Lung (tissue), 12 donors: ENCODE data around the gene PARD3B. TPM values are rescaled to one million over a fixed set of nuclear protein-coding genes. Genes with fewer than 3 reads are reported as not detected.

ENCODE experiments used
- ATAC-seq: fragments of 200-7000 bp; cut with Tn5 transposase; one replicate; pipeline ENCODE4 v1.9.1; 2020; ENCODE audit warnings: moderate number of reproducible peaks; ENCODE audit not compliant: insufficient read depth, low FRiP score
- DNase-seq, 3 donors: peaks; one replicate each; pipeline ENCODE4 v3.0.0-alpha.2; 2013 to 2017
- H3K27ac ChIP-seq, 2 donors: one replicate each; pipeline ENCODE4 v1.5.1; 2013; ENCODE audit warnings: mild to moderate bottlenecking in 2 of 2, moderate library complexity in 2 of 2, control low read depth in 1 of 2, inconsistent platforms in 1 of 2, low read depth in 1 of 2, low read length in 1 of 2
- H3K27me3 ChIP-seq, 3 donors: one replicate each; pipeline ENCODE4 v1.5.1; 2013; ENCODE audit warnings: low read length in 2 of 3; ENCODE audit not compliant: control insufficient read depth in 3 of 3, insufficient read depth in 3 of 3
- H3K36me3 ChIP-seq, 4 donors: one replicate each; pipeline ENCODE4 v1.5.1; 2013; ENCODE audit warnings: low read length in 4 of 4, mild to moderate bottlenecking in 1 of 4, moderate library complexity in 1 of 4; ENCODE audit not compliant: control insufficient read depth in 4 of 4, insufficient read depth in 4 of 4
- H3K4me1 ChIP-seq, 5 donors: one replicate each; pipeline ENCODE4 v1.5.1; 2013; ENCODE audit warnings: low read length in 5 of 5, mild to moderate bottlenecking in 2 of 5, moderate library complexity in 1 of 5; ENCODE audit not compliant: control insufficient read depth in 5 of 5, insufficient read depth in 5 of 5
- H3K4me3 ChIP-seq: one replicate; pipeline ENCODE4 v1.5.1; 2013; ENCODE audit warnings: mild to moderate bottlenecking, control low read depth, moderate library complexity
- H3K9ac ChIP-seq, 2 donors: one replicate each; pipeline ENCODE4 v1.5.1; 2013; ENCODE audit warnings: low read length in 2 of 2, control low read depth in 1 of 2; ENCODE audit not compliant: insufficient read depth in 1 of 2
- H3K9me3 ChIP-seq, 4 donors: one replicate each; pipeline ENCODE4 v1.5.1; 2013; ENCODE audit warnings: low read length in 3 of 4, mild to moderate bottlenecking in 1 of 4, moderate library complexity in 1 of 4; ENCODE audit not compliant: control insufficient read depth in 4 of 4, insufficient read depth in 3 of 4
- WGBS, 2 donors: extraction: QIAGEN DNeasy Blood & Tissue Kit; methylation state at CpG; one replicate each; pipeline ENCODE4 v1.1.7; 2013; 5-methylcytosine and 5-hydroxymethylcytosine counted together
- polyA plus RNA-seq, 2 donors: library from polyadenylated mRNA; stranded (reverse); fragments of 200-250 nt; gene quantifications; one replicate each; pipeline ENCODE4 v1.2.1, GENCODE V29; 2013
- total RNA-seq, 2 donors: library from RNA; depleted of rRNA in 1 of 2; stranded (reverse); fragments of >200 nt in 1 of 2; gene quantifications; one replicate each; pipeline ENCODE4 v1.2.1, GENCODE V29; 2014 to 2021
- TF ChIP-seq, protein P1 (sequence below): IDR thresholded peaks from 2 replicates; pipeline ENCODE4 v1.5.1; 2012; ENCODE audit warnings: mild to moderate bottlenecking; ENCODE audit errors: control extremely low read depth, extremely low read depth
- donor health status: control.
- donor health status: control.
- donor health status: Bipolar disorder and iron deficiency.
- donor health status: healthy.
- donor health status: DM: yes; HTN: yes; CAD: no.

Gene PARD3B
- total and polyA plus RNA-seq, 4 donors, result 2.4 to 38.7 (median 17.1) TPM

DNA sequence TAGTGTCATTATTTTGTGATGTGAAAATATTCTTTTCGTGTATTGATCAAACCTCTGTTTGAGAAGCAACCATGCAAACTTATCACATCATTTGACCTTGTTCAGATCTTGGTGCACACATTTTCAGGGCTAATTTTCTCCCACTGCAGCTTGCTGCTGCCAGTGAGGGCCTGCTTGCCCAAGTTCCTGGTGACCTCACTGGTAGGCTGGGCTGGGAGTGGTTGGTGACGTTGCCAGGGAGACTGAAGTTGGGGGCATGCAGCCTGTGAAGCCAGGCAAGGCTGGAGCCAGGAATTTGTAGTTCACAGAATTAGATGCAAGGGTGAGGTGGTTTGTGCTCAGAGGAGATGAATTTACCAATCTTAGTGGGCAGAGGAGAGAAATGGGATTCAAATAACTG lies 38.5 kb downstream of the PARD3B start:
- ATAC-seq, result no peak
- Histone ChIP-seq H3K9ac (no peak overlapping the region), H3K4me3 (no peak overlapping the region), H3K9me3 (no peaks in the 10 kb centered on the region), H3K36me3 (no peaks in the 10 kb centered on the region), H3K4me1 (no peaks in the 10 kb centered on the region), H3K27me3 (no peaks in the 10 kb centered on the region), H3K27ac (no peak overlapping the region)
- DNase-seq, result no peak
- TF ChIP-seq, protein P1, sequence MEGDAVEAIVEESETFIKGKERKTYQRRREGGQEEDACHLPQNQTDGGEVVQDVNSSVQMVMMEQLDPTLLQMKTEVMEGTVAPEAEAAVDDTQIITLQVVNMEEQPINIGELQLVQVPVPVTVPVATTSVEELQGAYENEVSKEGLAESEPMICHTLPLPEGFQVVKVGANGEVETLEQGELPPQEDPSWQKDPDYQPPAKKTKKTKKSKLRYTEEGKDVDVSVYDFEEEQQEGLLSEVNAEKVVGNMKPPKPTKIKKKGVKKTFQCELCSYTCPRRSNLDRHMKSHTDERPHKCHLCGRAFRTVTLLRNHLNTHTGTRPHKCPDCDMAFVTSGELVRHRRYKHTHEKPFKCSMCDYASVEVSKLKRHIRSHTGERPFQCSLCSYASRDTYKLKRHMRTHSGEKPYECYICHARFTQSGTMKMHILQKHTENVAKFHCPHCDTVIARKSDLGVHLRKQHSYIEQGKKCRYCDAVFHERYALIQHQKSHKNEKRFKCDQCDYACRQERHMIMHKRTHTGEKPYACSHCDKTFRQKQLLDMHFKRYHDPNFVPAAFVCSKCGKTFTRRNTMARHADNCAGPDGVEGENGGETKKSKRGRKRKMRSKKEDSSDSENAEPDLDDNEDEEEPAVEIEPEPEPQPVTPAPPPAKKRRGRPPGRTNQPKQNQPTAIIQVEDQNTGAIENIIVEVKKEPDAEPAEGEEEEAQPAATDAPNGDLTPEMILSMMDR, result no peak
- WGBS, 2 donors, result 91 to 95% methylated on average over 2 of the region's 2 CpGs

DNA sequence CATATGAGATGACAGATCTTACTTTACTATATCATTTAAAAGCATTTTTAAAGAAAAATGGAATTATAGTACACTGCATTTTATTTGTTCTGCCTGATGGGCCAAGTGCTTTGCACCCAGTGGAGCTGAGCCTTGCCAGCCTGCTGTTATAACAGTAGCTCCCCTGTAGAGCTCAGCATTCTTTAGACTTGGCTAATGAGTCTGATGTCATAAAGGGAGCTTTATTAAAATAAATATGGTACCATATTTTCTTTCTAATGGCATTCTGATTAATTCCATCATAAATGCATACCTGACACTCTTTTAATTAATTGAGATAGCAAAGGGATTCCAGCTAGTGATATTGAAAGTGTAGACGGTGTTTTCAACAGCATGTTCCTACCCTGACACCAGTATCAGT lies 40.7 kb downstream of the PARD3B start:
- DNase-seq (no peak), ATAC-seq (no peak)
- H3K4me3 ChIP-seq, result no peak overlapping the region
- no peaks in the 10 kb centered on the region for H3K27me3 ChIP-seq
- H3K4me1 ChIP-seq, result no peaks in the 10 kb centered on the region
- H3K27ac ChIP-seq, result no peak overlapping the region
- 87 to 95% methylated on average over 1 of the region's 1 CpG for whole genome bisulfite sequencing, 2 donors
- no peaks in the 10 kb centered on the region for H3K36me3 ChIP-seq
- TF ChIP-seq, protein P1, result no peak
- H3K9ac ChIP-seq, result no peak overlapping the region
- peaks cover 0 to 8% (median 2%) of the 10 kb centered on the region in 4 donors for H3K9me3 ChIP-seq

DNA sequence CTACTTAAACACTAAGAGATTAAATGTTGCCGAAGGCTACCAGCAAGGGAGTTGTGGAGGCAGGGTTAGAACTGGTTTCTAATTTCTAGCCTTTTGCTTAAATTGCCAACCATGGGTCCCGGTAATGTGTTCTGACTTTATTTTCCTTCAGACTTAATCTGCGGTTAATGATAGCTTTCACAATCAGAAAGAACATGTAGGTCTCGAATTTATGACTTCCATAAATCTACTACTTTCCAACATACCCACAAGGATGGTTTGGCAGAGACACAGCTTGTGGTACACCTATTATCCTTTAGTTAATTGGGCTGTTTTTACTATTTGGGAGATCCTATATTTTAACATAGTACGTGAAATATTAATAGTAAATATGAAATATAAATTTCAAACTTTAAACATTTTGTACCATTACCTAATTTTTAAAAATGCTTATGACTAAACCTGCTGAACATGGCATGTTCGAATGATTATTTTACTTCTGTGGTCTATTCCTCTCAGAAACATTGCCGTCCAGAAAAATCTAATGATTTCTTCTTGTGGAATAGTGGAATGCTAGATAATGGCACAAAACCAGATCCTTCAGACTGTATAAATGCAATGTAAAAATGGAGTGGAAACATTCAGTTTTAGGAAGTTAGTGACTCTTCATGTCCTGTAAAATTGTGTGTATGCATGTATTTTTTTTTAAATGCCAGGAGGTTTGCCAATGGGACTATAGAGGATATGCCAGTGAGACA lies 41.3 kb downstream of the PARD3B start:
- Histone ChIP-seq H3K9me3 (peaks cover 0 to 8% (median 2%) of the 10 kb centered on the region in 4 donors), H3K27me3 (no peaks in the 10 kb centered on the region), H3K27ac (no peak overlapping the region), H3K36me3 (no peaks in the 10 kb centered on the region), H3K4me1 (no peaks in the 10 kb centered on the region), H3K9ac (no peak overlapping the region), H3K4me3 (no peak overlapping the region)
- DNase-seq (no peak), ATAC-seq (no peak)
- TF ChIP-seq, protein P1, result no peak
- WGBS, 2 donors, result 92 to 95% methylated on average over 7 of the region's 7 CpGs

DNA sequence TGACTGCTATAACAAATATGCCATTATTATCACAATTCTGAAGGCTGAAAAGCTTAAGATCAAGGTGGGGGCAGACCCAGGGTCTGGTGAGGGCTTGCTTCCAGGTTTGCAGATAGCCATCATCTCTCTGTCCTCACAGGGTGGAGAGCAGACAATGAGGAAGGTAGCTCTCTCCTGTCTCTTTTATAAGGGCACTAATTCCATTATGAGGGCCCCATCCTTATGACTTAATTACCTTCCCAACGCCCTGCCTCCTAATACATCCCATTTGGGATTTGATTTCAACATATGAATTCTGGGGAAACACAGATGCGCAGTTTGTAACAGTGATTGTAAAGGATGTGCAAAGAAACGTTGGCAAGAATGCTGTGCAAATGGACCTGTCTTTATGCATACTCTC lies 44.8 kb downstream of the PARD3B start:
- H3K27me3 ChIP-seq, result no peaks in the 10 kb centered on the region
- WGBS, 2 donors, result 87 to 91% methylated on average over 3 of the region's 3 CpGs
- no peak overlapping the region for H3K4me3 ChIP-seq
- TF ChIP-seq, protein P1, result no peak
- ATAC-seq (no peak), DNase-seq (no peak)
- H3K4me1 ChIP-seq, result no peaks in the 10 kb centered on the region
- no peak overlapping the region for H3K27ac ChIP-seq
- H3K36me3 ChIP-seq, result no peaks in the 10 kb centered on the region
- H3K9me3 ChIP-seq, result peaks cover 0 to 8% (median 2%) of the 10 kb centered on the region in 4 donors
- H3K9ac ChIP-seq, result no peak overlapping the region
